Calu3 (cell line): ENCODE data around the gene TMEM198. TPM values are rescaled to one million over a fixed set of nuclear protein-coding genes. Genes with fewer than 3 reads are reported as not detected.

Experiments
- BruUV-seq: library from RNA; stranded (reverse); fragments of 400-500 nt; replicated peaks from 2 replicates; lab custom pipeline; 2021; lab: Mats Ljungman, UMichigan
- CTCF ChIA-PET: fragments of 300-600 bp; sonication (Branson Sonifier 250); formaldehyde crosslinking; loops from one replicate; lab custom pipeline; 2022; ENCODE audit warnings: antibody characterized with exemption; lab: Charles Lee
- DNase-seq: peaks from one replicate; pipeline ENCODE4 v3.0.0; 2022
- H3K27ac Mint-ChIP-seq: one replicate; pipeline ENCODE4 v1.8.0; 2022; ENCODE audit warnings: mixed read lengths; ENCODE audit not compliant: unreplicated experiment
- H3K27me3 Mint-ChIP-seq: one replicate; pipeline ENCODE4 v1.8.0; 2022; ENCODE audit warnings: mixed read lengths; ENCODE audit not compliant: unreplicated experiment
- H3K36me3 Mint-ChIP-seq: one replicate; pipeline ENCODE4 v1.8.0; 2022; ENCODE audit warnings: mild to moderate bottlenecking, moderate library complexity, mixed read lengths; ENCODE audit not compliant: insufficient read depth, unreplicated experiment
- H3K4me1 Mint-ChIP-seq: one replicate; pipeline ENCODE4 v1.8.0; 2022; ENCODE audit warnings: mild to moderate bottlenecking, low read depth, mixed read lengths; ENCODE audit not compliant: unreplicated experiment
- H3K4me3 Mint-ChIP-seq: one replicate; pipeline ENCODE4 v1.8.0; 2022; ENCODE audit warnings: mild to moderate bottlenecking, low read depth, moderate library complexity, mixed read lengths; ENCODE audit not compliant: unreplicated experiment
- H3K9me3 Mint-ChIP-seq: one replicate; pipeline ENCODE4 v1.8.0; 2022; ENCODE audit warnings: low read depth, mixed read lengths; ENCODE audit not compliant: unreplicated experiment
- intact Hi-C: fragments of 100-400 bp; cut with micrococcal nuclease; formaldehyde crosslinking; loops from one replicate; pipeline ENCODE4 v1.10.0; 2022; ENCODE audit not compliant: unreplicated experiment
- total RNA-seq: library from RNA; stranded (reverse); gene quantifications from 2 replicates; pipeline ENCODE4 v1.2.3, GENCODE V29; 2022
- TF ChIP-seq, protein P1 (sequence below): fragments of 200-600 bp; IDR thresholded peaks from one replicate; pipeline ENCODE4 v1.8.0; 2022; ENCODE audit warnings: antibody characterized with exemption; ENCODE audit not compliant: unreplicated experiment

TMEM198 gene
- total RNA-seq, 1 experiment from 2014 or later, result 5.9 TPM

DNA sequence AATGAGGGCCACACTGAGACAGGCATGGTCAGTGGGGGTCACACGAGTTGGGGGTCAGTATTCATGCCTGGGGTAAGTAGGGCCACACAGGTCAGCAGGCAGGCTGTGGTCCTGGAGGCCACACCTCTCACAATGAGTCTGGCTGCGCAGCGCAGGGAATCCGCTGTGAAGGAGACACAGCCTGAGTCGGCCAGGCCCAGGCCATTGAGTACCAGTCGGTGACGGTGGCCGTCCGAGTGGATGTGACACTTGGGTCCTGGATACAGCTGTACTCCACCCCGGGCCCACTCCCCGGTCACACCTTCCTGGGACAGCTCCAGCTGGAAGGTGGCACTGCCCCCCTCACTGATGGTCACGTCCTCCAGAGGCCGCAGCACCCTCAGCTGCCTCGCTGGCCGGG is 10.5 kb downstream of the TMEM198 start:
- Mint-ChIP-seq H3K4me3 (no peak overlapping the region), H3K36me3 (peaks cover 27% of the 10 kb centered on the region), H3K4me1 (no peaks in the 10 kb centered on the region), H3K9me3 (no peaks in the 10 kb centered on the region), H3K27ac (no peak overlapping the region), H3K27me3 (no peaks in the 10 kb centered on the region)
- CTCF ChIA-PET, result no interaction called here
- intact Hi-C loops, result no loop called here
- no TSS peak for BruUV-seq
- TF ChIP-seq, protein P1, sequence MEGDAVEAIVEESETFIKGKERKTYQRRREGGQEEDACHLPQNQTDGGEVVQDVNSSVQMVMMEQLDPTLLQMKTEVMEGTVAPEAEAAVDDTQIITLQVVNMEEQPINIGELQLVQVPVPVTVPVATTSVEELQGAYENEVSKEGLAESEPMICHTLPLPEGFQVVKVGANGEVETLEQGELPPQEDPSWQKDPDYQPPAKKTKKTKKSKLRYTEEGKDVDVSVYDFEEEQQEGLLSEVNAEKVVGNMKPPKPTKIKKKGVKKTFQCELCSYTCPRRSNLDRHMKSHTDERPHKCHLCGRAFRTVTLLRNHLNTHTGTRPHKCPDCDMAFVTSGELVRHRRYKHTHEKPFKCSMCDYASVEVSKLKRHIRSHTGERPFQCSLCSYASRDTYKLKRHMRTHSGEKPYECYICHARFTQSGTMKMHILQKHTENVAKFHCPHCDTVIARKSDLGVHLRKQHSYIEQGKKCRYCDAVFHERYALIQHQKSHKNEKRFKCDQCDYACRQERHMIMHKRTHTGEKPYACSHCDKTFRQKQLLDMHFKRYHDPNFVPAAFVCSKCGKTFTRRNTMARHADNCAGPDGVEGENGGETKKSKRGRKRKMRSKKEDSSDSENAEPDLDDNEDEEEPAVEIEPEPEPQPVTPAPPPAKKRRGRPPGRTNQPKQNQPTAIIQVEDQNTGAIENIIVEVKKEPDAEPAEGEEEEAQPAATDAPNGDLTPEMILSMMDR, result no peak
- DNase-seq, result no peak

GRCh38 chr2:219555956-219556355 is 12.1 kb downstream of the TMEM198 start:
- no TSS peak for BruUV-seq
- TF ChIP-seq, protein P1, result no peak
- no peak for DNase-seq
- Mint-ChIP-seq H3K9me3 (no peaks in the 10 kb centered on the region), H3K36me3 (peaks cover 27% of the 10 kb centered on the region), H3K27me3 (no peaks in the 10 kb centered on the region), H3K4me1 (no peaks in the 10 kb centered on the region), H3K27ac (no peak overlapping the region), H3K4me3 (no peak overlapping the region)
- CTCF ChIA-PET, result no interaction called here
- intact Hi-C loops, result no loop called here

DNA sequence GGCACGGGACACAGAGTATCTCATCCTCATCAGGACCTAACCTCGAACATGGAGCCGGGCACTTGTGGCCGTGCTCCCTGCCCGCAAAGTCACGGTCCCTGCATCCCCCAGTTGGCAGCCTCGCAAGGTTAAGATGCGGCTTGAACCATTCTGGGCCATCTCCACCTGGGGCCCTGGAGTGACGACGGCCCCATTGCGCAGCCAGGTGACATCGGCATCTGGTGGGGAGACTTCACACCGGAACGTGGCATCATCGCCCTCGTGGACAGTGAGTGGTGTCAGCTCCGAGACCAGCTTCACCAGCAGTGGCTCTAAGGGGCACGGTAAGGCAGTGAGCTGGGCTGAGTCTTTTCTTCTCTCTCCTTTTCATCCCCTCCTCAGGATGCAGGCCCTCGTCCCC is 12.6 kb downstream of the TMEM198 start:
- CTCF ChIA-PET, result no interaction called here

GRCh38 chr2:219557320-219557719 is 13.5 kb downstream of the TMEM198 start:
- H3K27me3 Mint-ChIP-seq, result no peaks in the 10 kb centered on the region
- peaks cover 16% of the 10 kb centered on the region for H3K36me3 Mint-ChIP-seq
- intact Hi-C loops, result no loop called here
- no peaks in the 10 kb centered on the region for H3K4me1 Mint-ChIP-seq
- BruUV-seq, result no TSS peak
- CTCF ChIA-PET, result no interaction called here
- H3K4me3 Mint-ChIP-seq, result no peak overlapping the region
- TF ChIP-seq, protein P1, result no peak
- H3K9me3 Mint-ChIP-seq, result no peaks in the 10 kb centered on the region
- DNase-seq, result no peak
- H3K27ac Mint-ChIP-seq, result no peak overlapping the region

More for the DNA sequence above, 12.6 kb downstream of the TMEM198 start:
- Mint-ChIP-seq H3K4me3 (no peak overlapping the region), H3K36me3 (peaks cover 25% of the 10 kb centered on the region), H3K4me1 (no peaks in the 10 kb centered on the region), H3K9me3 (no peaks in the 10 kb centered on the region), H3K27me3 (no peaks in the 10 kb centered on the region), H3K27ac (no peak overlapping the region)
- no peak for DNase-seq
- TF ChIP-seq, protein P1, result no peak
- no TSS peak for BruUV-seq
- intact Hi-C loops, result no loop called here
